RWPE2 (cell line): ENCODE results near the gene PTPRR.

Source experiments
- ATAC-seq: fragments of 200-7000 bp; cut with Tn5 transposase; 3 replicates; pipeline ENCODE4 v1.9.1; 2021; ENCODE audit warnings: low read depth
- DNase-seq: peaks from one replicate; pipeline ENCODE4 v3.0.0-alpha.2; 2020; ENCODE audit warnings: low spot score
- H3K27ac ChIP-seq: fragments of 450-650 bp; 2 replicates; pipeline ENCODE4 v1.5.1; 2017; ENCODE audit warnings: mild to moderate bottlenecking; ENCODE audit not compliant: poor library complexity, severe bottlenecking
- H3K27me3 ChIP-seq: fragments of 250-450 bp; sonication (Bioruptor Pico); 2 replicates; pipeline ENCODE4 v1.5.1; 2021; ENCODE audit warnings: mild to moderate bottlenecking, moderate library complexity; ENCODE audit not compliant: insufficient read depth, poor library complexity, severe bottlenecking
- H3K36me3 ChIP-seq: fragments of 250-450 bp; sonication (Bioruptor Pico); 2 replicates; pipeline ENCODE4 v1.5.1; 2020; ENCODE audit warnings: low read depth, mild to moderate bottlenecking, moderate library complexity
- H3K4me1 ChIP-seq: fragments of 250-450 bp; sonication (Bioruptor Pico); 2 replicates; pipeline ENCODE4 v1.5.1; 2021; ENCODE audit warnings: mild to moderate bottlenecking, moderate library complexity; ENCODE audit not compliant: insufficient read depth, poor library complexity, severe bottlenecking
- H3K4me3 ChIP-seq: fragments of 250-450 bp; sonication (Bioruptor Pico); 2 replicates; pipeline ENCODE4 v1.5.1; 2021; ENCODE audit warnings: mild to moderate bottlenecking, moderate library complexity; ENCODE audit not compliant: severe bottlenecking
- H3K9me3 ChIP-seq: fragments of 250-450 bp; sonication (Bioruptor Pico); 2 replicates; pipeline ENCODE4 v1.5.1; 2021; ENCODE audit warnings: mild to moderate bottlenecking, moderate library complexity; ENCODE audit not compliant: severe bottlenecking
- TF ChIP-seq, protein P1 (sequence below): fragments of 450-650 bp; IDR thresholded peaks from one replicate; pipeline ENCODE4 v1.5.1; 2017; ENCODE audit warnings: mild to moderate bottlenecking, moderate library complexity; ENCODE audit not compliant: poor library complexity, severe bottlenecking

PTPRR gene

DNA sequence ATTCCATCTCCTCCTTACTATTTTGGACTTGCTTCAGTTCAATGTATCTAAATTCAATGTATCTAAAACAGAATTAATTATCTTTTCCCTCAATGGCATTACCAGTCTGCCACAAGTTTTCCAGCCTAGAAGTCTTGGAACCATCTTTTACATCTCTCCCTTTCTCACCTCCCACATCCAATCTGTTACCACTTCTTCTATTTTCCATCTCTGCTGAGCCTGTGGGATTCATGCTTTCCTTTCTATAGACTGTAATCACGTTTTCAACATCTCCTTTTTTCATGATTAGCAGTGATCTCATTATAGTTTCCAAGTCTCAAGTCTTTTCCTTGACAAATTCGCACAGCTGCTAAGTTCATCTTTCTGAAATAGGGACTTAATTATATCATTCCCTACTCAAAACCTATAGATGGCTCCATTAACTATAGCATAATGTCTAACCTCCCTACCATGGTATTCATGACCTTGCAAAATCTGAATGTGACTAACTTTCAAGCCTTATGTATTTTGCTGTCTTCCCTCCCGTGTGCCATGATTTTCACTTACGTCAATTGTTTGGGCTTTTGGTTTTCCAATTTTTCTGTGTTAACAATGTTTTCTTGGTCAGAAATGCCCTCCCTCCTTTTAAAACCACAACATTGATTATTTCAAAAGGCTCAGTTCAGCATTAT is 262.8 kb downstream of the PTPRR start:
- no peak overlapping the region for H3K27ac ChIP-seq
- DNase-seq, result no peak
- H3K27me3 ChIP-seq, result no peaks in the 10 kb centered on the region
- no peak overlapping the region for H3K4me3 ChIP-seq
- no peaks in the 10 kb centered on the region for H3K4me1 ChIP-seq
- H3K9me3 ChIP-seq, result no peaks in the 10 kb centered on the region
- TF ChIP-seq, protein P1, sequence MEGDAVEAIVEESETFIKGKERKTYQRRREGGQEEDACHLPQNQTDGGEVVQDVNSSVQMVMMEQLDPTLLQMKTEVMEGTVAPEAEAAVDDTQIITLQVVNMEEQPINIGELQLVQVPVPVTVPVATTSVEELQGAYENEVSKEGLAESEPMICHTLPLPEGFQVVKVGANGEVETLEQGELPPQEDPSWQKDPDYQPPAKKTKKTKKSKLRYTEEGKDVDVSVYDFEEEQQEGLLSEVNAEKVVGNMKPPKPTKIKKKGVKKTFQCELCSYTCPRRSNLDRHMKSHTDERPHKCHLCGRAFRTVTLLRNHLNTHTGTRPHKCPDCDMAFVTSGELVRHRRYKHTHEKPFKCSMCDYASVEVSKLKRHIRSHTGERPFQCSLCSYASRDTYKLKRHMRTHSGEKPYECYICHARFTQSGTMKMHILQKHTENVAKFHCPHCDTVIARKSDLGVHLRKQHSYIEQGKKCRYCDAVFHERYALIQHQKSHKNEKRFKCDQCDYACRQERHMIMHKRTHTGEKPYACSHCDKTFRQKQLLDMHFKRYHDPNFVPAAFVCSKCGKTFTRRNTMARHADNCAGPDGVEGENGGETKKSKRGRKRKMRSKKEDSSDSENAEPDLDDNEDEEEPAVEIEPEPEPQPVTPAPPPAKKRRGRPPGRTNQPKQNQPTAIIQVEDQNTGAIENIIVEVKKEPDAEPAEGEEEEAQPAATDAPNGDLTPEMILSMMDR, result no peak
- H3K36me3 ChIP-seq, result no peaks in the 10 kb centered on the region
- ATAC-seq, result no peak

DNA sequence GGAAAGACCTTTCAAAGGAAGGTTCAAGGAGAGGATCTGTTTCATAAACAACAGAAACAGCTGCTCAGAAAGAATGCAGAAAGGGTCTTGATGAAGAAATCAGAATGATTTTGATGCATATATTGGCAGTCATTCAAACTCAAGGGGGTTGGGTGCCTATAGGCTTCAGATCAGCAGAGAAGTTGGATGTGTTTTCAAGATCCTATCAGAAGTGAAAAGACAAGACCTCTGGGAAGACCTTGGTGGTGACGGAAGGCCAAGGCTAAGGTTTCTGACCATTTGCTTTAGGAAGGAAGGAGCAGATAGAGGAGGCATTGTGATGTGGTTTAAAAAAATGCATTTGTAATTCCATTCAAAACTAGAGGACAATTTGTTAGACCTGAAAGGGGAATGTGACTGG is 268.1 kb downstream of the PTPRR start:
- Histone ChIP-seq H3K27ac (no peak overlapping the region), H3K4me3 (no peak overlapping the region), H3K27me3 (no peaks in the 10 kb centered on the region), H3K4me1 (peaks cover 8% of the 10 kb centered on the region), H3K9me3 (no peaks in the 10 kb centered on the region), H3K36me3 (no peaks in the 10 kb centered on the region)
- no peak for ATAC-seq
- DNase-seq, result no peak
- TF ChIP-seq, protein P1, result no peak

DNA sequence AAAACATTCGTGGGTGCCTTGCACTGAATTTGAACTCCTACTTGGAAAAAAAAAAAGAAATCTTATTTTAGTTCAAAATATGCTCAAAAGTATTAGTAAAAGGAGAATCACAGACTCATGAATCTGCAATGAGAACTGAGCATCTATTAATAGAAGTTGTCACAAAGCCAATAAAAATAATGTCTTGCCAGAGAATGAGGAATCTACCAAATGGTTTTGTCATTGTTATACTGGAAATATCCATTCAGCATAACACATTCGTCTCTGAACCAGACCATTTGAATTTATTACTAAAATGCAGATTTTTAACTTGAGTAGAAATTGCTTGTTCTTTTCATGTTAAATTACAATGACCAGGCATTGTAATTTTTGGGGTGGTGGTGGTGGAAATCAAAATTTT is 271.7 kb downstream of the PTPRR start:
- Histone ChIP-seq H3K36me3 (no peaks in the 10 kb centered on the region), H3K4me1 (peaks cover 42% of the 10 kb centered on the region), H3K9me3 (no peaks in the 10 kb centered on the region), H3K27ac (peak overlapping the region; percentile 98), H3K27me3 (no peaks in the 10 kb centered on the region), H3K4me3 (no peak overlapping the region)
- no peak for DNase-seq
- TF ChIP-seq, protein P1, result no peak
- no peak for ATAC-seq

DNA sequence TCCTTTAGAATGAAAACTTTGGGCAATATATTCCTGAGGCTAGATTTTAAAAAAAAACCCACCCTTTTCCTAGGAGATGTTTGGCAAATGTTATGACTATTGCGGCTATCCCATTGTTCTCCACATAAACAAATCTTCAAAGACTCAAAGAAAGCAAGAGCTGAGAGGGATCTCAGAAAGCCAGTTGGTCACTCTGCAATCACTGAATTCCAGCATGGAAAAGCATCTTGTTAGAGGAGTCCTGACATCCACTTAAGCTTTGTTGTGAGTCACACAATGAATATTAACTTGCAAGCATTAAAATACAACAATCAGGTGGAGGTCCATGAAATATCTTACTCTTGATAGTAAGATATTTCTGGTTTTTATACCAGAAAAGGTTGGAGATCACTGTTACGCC is 272.3 kb downstream of the PTPRR start:
- H3K27ac ChIP-seq, result peak overlapping the region; percentile 98
- TF ChIP-seq, protein P1, result no peak

DNA sequence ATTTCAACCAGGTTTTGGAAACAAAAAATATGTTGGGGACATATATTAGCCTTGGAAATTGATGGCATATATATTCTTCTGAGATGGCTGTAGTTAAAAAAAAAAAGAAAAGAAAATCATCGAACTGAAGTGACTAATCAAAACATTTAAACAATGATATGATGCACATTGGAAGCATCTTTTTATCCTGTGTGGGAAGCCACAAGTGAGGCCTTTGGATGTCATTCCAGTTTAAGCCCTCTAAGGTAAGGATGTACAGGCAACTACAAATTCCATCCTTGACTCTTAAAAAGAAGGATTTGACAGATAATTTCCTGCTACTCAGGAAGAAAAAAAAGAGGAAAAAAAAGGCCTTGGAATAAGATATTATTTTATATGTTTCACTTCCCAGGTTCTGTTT is 273.7 kb downstream of the PTPRR start:
- ATAC-seq (0 out of 3 replicates have a peak, but pooled peaks have one; percentile 24), DNase-seq (no peak)
- TF ChIP-seq, protein P1, result no peak
- H3K4me3 ChIP-seq, result no peak overlapping the region
- peak overlapping the region; percentile 98 for H3K27ac ChIP-seq
- H3K27me3 ChIP-seq, result no peaks in the 10 kb centered on the region
- H3K36me3 ChIP-seq, result no peaks in the 10 kb centered on the region
- no peaks in the 10 kb centered on the region for H3K9me3 ChIP-seq
- H3K4me1 ChIP-seq, result peaks cover 46% of the 10 kb centered on the region

More for the DNA sequence above, 272.3 kb downstream of the PTPRR start:
- Histone ChIP-seq H3K27me3 (no peaks in the 10 kb centered on the region), H3K4me1 (peaks cover 46% of the 10 kb centered on the region), H3K9me3 (no peaks in the 10 kb centered on the region), H3K4me3 (no peak overlapping the region), H3K36me3 (no peaks in the 10 kb centered on the region)
- DNase-seq (no peak), ATAC-seq (no peak)
